ENCODE results near the gene CYB5R2. TPM values are rescaled to one million over a fixed set of nuclear protein-coding genes. Genes with fewer than 3 reads are reported as not detected.

Gene CYB5R2
- total RNA-seq (2014; rRNA removed; shearing (Covaris generic)), result 3.6 and 5.5 TPM in 2 replicates
- 2.1 and 10.3 TPM in 2 replicates for polyA plus RNA-seq (2014; cell fraction: nucleus; rRNA removed)

- DNase-seq (ENCODE audit: extremely low read depth, low read depth), result no peak
Observed at GRCh38 chr11:7672960-7673723, at the start of gene CYB5R2. TSS of gene CYB5R2 (minus strand) at chr11:7673500. CDS start at chr11:7672825, 675 bp downstream.

GRCh38 chr11:7714786-7715185 is 41.5 kb upstream of the CYB5R2 start:
- no peak for DNase-seq (ENCODE audit: extremely low read depth, low read depth)

- no peak for DNase-seq (ENCODE audit: extremely low read depth, low read depth)
Observed at GRCh38 chr11:7706377-7706776, 33.1 kb upstream of the CYB5R2 start, which contains the start of gene OVCH2. TSS of gene OVCH2 (minus strand) at chr11:7706477. CDS start at chr11:7706394, 83 bp downstream.

GRCh38 chr11:7703740-7704139 is 30.4 kb upstream of the CYB5R2 start:
- DNase-seq (ENCODE audit: extremely low read depth, low read depth), result no peak

GRCh38 chr11:7696424-7696823 is 23.1 kb upstream of the CYB5R2 start:
- DNase-seq (ENCODE audit: extremely low read depth, low read depth), result no peak

GRCh38 chr11:7694235-7694634 is 20.9 kb upstream of the CYB5R2 start:
- DNase-seq (ENCODE audit: extremely low read depth, low read depth), result no peak

- no peak for DNase-seq (ENCODE audit: extremely low read depth, low read depth)
Observed at GRCh38 chr11:7692426-7692825, 19.1 kb upstream of the CYB5R2 start.

- no peak for DNase-seq (ENCODE audit: extremely low read depth, low read depth)
Observed at GRCh38 chr11:7691759-7692350, 18.6 kb upstream of the CYB5R2 start.

GRCh38 chr11:7690648-7691047 is 17.3 kb upstream of the CYB5R2 start:
- DNase-seq (ENCODE audit: extremely low read depth, low read depth), result no peak

- DNase-seq (ENCODE audit: extremely low read depth, low read depth), result no peak
Observed at GRCh38 chr11:7689239-7689638, 15.9 kb upstream of the CYB5R2 start.

- DNase-seq (ENCODE audit: extremely low read depth, low read depth), result no peak
Observed at GRCh38 chr11:7688238-7688826, 15.0 kb upstream of the CYB5R2 start.

- DNase-seq (ENCODE audit: extremely low read depth, low read depth), result no peak
Observed at GRCh38 chr11:7687386-7687785, 14.1 kb upstream of the CYB5R2 start.

- no peak for DNase-seq (ENCODE audit: extremely low read depth, low read depth)
Observed at GRCh38 chr11:7686761-7687160, 13.5 kb upstream of the CYB5R2 start.

- no peak for DNase-seq (ENCODE audit: extremely low read depth, low read depth)
Observed at GRCh38 chr11:7683571-7683970, 10.3 kb upstream of the CYB5R2 start.

GRCh38 chr11:7677796-7678201 is 4.5 kb upstream of the CYB5R2 start:
- no peak for DNase-seq (ENCODE audit: extremely low read depth, low read depth)

- DNase-seq (ENCODE audit: extremely low read depth, low read depth), result peak; percentile 34
Observed at GRCh38 chr11:7677071-7677470, 3.8 kb upstream of the CYB5R2 start.

- DNase-seq (ENCODE audit: extremely low read depth, low read depth), result no peak
Observed at GRCh38 chr11:7675631-7676030, 2.3 kb upstream of the CYB5R2 start.

- DNase-seq (ENCODE audit: extremely low read depth, low read depth), result no peak
Observed at GRCh38 chr11:7673724-7674434, 579 bp upstream of the CYB5R2 start.

GRCh38 chr11:7672276-7672959 is 882 bp downstream of the CYB5R2 start:
- no peak for DNase-seq (ENCODE audit: extremely low read depth, low read depth)

Measured in NCI-H460 (cell line).